Right lung (tissue), 5 donors: ENCODE measurements around the gene RCC1. TPM values are rescaled to one million over a fixed set of nuclear protein-coding genes. Genes with fewer than 3 reads are reported as not detected.
"Not testable (repeated sequence)": the region's sequence is repeated elsewhere in the genome, so short reads cannot be mapped to it uniquely, and the experiment has no call there.

Experiments used
- DNase-seq, 2 donors: peaks; one replicate each; pipeline ENCODE4 v3.0.0-alpha.2; 2013
- polyA plus RNA-seq, 5 donors: library from polyadenylated mRNA; unstranded; fragments of 120-200 nt; gene quantifications; one replicate each; pipeline versions ENCODE4 v1.2.1 to v1.2.3, GENCODE V29; 2013; ENCODE audit warnings: inconsistent platforms in 1 of 5, low replicate concordance in 1 of 5; ENCODE audit not compliant: insufficient read length in 5 of 5, insufficient read depth in 1 of 5

The RCC1 gene
- polyA plus RNA-seq, 5 donors: 35.1 to 48.1 (median 41.3) TPM

- DNase-seq: no peak
Observed at GRCh38 chr1:28510273-28510969, 4.6 kb downstream of the RCC1 start.

GRCh38 chr1:28510970-28511440, 5.2 kb downstream of the RCC1 start:
- no peak for DNase-seq

GRCh38 chr1:28512058-28512611, 6.3 kb downstream of the RCC1 start:
- DNase-seq: no peak

- DNase-seq: not testable (repeated sequence)
Observed at GRCh38 chr1:28514445-28514933, 8.6 kb downstream of the RCC1 start.

- no peak for DNase-seq
Observed at GRCh38 chr1:28516518-28516956, 10.7 kb downstream of the RCC1 start.

GRCh38 chr1:28517649-28517999, 11.8 kb downstream of the RCC1 start:
- DNase-seq: no peak

- peak; percentile 89 to 90 for DNase-seq
Observed at GRCh38 chr1:28518000-28518744, 12.3 kb downstream of the RCC1 start.

GRCh38 chr1:28518745-28519341, 13.0 kb downstream of the RCC1 start:
- no peak for DNase-seq

- no peak for DNase-seq
Observed at GRCh38 chr1:28519946-28520725, 14.3 kb downstream of the RCC1 start.

- DNase-seq: not testable (repeated sequence)
Observed at GRCh38 chr1:28520796-28521195, 15.0 kb downstream of the RCC1 start.

- no peak for DNase-seq
Observed at GRCh38 chr1:28521502-28522164, 15.8 kb downstream of the RCC1 start.

GRCh38 chr1:28522537-28522936, 16.7 kb downstream of the RCC1 start:
- DNase-seq: not testable (repeated sequence)

- DNase-seq: not testable (repeated sequence)
Observed at GRCh38 chr1:28525002-28525642, 19.3 kb downstream of the RCC1 start.

GRCh38 chr1:28526886-28527285, 21.0 kb downstream of the RCC1 start:
- DNase-seq: no peak

- DNase-seq: no peak
Observed at GRCh38 chr1:28530456-28530855, 24.6 kb downstream of the RCC1 start.

- no peak for DNase-seq
Observed at GRCh38 chr1:28534671-28535070, 28.8 kb downstream of the RCC1 start.

- DNase-seq: no peak
Observed at GRCh38 chr1:28535180-28535579, 29.3 kb downstream of the RCC1 start.

GRCh38 chr1:28537457-28538199, 31.8 kb downstream of the RCC1 start:
- DNase-seq: no peak

- no peak for DNase-seq
Observed at GRCh38 chr1:28538286-28538685, 32.4 kb downstream of the RCC1 start.

GRCh38 chr1:28540651-28541050, 34.8 kb downstream of the RCC1 start:
- DNase-seq: no peak
